Right renal pelvis (tissue), 4 donors: ENCODE results near the gene POMT1. TPM values are rescaled to one million over a fixed set of nuclear protein-coding genes. Genes with fewer than 3 reads are reported as not detected.

Experiments
- DNase-seq, 4 donors: peaks; one replicate each; pipeline ENCODE4 v3.0.0-alpha.2; 2013; ENCODE audit warnings: low read depth in 4 of 4, low spot score in 3 of 4, missing footprints in 1 of 4
- polyA plus RNA-seq, 4 donors: library from polyadenylated mRNA; unstranded; fragments of 120-200 nt; gene quantifications; one replicate each; pipeline ENCODE4 v1.2.1, GENCODE V29; 2013; ENCODE audit not compliant: insufficient read length in 4 of 4

Gene POMT1
- polyA plus RNA-seq, 4 donors = 33.4 to 38.4 (median 34.8) TPM

DNA sequence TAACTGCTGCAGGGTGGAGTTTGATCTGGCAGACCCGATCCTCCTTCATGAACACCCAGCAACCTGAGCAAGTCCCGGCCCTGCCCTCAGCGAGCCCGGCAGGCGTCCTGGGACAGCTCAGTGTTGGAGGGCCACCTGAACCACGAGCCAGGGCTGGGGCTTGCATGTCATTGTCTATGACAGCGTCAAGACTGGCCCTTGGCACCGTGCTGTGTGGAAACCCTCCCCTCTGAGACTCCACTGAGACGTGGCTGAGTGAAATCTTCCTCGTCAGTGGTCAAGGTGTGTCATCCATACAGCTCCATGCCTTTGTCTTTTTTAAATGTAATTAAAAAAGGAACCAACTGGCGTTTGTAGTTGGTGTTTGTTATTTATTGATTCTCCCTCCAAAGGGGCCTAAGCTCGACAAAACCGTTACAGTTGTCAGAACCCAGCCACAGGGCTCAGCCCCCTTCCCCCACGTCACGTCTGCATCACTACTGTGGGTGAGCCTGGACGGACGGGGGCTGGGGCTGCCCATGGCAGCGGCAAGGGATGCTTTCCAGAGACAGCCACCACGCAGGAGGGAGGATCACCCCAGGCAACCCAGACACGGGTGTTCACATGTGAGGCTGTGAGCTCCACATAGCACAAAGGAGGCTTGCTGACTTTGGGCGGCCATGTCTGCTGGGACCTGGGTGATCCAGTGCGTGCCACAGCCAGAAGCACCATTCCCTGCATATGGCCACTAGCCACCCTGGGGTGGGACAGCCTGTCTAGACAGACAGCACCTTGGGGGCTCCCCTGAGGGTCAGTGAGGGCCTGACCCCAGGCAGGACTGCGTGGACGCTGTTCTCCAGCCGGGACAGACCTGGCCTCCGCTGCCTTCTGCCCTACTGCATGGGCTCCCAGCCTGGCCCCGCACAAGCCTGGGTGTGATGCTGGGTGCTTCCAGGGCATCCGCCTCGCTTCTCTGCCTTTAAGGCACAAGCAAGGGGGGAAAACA lies 21.0 kb downstream of the POMT1 start:
- DNase-seq = no peak

DNA sequence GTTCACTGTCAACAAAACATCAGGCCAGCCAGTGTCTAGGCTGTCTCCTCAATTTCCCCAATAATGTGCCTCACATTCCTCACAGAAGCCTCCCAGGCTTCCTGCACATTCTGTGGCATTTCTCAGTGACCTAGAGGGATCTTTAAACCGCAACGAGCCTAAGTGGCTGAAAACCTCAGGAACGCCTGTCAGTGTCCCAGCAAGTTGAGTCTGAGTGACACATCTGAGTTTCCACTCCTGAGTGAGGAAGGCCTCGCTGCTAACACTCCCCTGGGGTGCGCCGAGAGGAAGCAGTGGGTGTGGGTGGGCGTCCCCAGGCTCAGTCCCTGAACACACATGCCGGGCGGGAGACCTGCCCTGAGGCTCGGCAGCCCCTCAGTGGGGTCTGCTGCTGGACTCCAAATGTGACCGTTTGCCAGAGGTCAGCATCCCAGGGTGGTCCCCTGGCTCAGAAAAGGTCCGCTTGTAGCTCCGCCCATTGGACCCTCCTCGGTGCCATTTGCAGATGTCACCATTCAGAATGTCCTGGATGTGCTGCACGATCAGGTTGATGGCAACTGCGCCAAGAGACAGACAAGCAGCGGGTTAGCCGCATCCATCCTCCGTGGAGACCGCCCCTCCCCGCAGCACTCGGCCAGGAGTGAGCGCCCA lies 22.1 kb downstream of the POMT1 start:
- DNase-seq = no peak

DNA sequence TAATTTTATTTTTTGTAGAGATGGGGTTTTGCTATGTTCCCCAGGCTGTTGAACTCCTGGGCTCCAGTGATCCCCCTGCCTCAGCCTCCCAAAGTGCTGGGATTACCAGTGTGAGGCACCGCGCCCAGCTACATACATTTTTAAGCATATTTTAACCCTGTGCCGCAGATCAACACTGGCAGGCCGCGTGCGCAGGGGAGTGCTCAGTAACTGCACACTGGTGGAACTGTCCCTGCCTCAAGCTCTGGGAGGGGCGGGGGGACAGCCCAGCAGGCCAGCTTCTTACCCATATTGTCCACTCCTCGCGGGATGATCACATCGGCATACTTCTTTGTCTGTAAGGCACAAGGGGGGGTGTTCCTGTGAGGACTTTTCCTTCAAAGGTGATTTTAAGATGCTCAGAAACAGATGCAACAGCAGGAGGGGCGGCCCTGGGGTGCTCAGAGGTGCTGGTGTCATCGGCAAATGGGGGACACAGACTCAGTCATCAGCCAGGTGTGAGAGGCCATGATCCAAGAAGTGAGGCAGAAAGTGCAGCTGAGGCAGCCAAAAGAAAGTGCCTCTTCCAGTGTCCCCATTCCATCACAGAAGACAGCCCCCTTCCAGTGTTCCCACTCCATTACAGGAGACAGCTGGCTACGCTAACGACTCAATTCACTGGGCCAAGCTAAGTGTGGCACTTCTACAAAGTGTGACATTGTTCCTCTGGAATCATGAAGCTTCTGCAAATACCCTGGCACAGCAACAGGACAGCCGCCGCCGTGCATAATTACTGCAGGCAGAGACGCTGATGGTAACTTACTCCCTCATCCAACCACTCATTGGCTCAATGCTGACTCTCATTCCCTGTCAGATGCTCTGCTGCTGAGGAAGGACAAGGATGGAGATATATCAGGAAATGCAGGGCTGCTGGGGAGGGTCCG lies 23.2 kb downstream of the POMT1 start:
- DNase-seq = no peak

DNA sequence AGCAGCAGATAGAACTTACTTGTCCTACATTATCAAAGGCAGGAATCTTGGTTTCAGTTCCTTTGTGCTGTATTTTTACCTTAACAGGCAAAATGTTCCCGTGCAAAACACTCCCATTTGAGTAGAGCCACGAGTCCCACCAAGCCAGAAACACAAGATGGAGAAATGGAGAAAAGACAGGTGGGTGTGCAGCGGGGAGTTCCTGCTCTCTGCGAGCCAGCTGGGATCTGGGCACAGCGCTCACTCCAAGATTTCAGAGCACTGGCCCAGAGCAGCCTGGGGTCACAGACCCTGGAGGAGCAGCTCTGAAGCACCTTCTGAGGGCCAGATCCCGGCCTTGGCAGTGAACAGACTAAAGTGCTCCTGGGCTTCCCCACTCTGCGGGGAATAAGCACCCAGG lies 25.5 kb downstream of the POMT1 start:
- DNase-seq = no peak

DNA sequence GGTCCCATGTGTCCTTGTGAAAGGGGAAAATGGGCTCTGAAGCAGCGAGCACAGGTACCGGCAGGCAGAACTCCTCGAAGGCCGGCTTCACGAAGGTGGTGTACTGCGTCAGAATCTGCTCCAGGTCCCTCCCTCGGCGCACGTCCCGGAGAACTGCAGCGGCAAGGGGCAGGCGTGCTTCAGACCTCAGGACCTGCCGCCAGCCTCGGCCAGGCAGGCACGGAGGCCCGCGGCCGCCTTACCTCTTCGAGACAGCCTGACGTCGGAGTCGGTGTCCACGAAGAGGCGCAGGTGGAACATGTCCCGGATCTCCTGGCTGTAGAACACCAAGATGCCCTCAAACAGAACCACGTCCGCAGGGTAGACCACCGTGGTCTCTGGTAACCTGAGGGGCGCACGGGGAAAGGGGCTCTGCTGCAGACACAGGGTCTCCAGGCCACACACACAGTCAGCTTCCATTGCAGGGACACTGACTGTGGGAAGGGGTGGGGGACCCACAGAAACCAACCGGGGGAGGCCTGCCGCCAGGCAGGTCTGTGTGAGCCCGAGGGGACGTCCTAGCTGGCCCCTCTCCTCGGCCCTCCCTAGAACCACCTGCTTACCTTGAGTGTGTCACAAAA lies 26.3 kb downstream of the POMT1 start:
- DNase-seq = no peak

DNA sequence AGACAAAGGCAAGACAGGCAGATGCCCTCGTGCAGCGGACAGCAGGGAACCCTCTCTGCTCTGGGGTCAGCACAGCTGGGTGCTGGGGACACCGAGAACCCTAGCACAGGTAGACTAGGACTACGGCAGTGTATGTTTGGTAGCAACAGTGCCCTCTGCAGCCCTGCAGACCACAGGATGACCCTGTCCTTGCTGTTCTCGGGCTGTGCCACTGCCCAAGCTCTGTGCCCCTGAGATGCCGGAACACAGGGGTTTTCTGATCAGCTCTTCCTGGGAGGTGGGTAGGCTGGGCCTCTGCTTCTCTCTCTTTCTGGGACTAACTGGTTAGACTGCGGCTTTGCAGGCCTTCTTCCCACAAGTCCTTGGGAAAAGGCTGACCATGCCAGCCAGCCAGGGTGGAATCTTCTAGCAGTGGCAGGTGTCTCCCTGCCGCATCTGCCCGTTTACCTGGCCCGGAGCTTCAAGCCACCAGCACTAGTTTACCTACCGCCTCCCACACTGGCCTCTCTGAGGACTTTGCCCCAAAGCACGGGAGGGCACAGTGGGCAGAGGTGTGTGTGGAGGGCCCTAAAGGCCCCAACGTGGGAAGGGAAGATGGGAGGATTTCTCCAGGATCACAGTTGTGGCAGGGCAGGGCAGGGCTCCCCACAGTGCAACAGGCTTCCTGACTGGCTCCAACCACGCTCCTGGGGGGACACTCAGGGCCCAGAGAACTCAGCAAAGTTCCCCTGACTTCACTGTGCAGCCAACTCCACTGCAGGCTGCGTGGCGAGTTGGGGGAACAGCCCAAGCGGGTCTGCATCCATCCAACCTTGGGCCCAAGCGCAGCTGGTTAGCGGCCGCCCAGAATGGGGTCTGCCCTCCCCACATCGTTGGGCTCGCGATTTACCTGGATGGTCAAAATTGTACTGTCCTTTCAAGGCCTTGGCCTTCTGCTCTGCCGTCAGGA lies 27.2 kb downstream of the POMT1 start:
- DNase-seq = no peak

DNA sequence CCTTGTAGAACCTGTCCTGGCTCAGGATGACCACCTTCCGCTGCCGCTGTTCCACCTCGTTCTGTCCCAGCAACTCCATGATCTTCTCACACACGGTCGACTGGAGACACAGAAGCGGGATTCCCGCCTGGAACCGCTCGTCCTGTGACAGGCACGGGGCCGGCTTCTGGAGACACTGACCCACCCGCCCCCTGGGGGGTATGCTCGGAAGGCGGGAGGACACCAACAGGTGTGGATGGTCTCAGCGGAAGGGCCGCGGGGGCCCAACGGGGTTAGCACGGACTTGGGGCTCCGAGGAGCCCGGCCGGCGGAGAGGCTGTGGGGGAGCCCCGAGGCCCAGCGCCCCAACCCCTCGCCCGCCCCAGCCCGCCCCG lies 27.8 kb downstream of the POMT1 start:
- DNase-seq = no peak

DNA sequence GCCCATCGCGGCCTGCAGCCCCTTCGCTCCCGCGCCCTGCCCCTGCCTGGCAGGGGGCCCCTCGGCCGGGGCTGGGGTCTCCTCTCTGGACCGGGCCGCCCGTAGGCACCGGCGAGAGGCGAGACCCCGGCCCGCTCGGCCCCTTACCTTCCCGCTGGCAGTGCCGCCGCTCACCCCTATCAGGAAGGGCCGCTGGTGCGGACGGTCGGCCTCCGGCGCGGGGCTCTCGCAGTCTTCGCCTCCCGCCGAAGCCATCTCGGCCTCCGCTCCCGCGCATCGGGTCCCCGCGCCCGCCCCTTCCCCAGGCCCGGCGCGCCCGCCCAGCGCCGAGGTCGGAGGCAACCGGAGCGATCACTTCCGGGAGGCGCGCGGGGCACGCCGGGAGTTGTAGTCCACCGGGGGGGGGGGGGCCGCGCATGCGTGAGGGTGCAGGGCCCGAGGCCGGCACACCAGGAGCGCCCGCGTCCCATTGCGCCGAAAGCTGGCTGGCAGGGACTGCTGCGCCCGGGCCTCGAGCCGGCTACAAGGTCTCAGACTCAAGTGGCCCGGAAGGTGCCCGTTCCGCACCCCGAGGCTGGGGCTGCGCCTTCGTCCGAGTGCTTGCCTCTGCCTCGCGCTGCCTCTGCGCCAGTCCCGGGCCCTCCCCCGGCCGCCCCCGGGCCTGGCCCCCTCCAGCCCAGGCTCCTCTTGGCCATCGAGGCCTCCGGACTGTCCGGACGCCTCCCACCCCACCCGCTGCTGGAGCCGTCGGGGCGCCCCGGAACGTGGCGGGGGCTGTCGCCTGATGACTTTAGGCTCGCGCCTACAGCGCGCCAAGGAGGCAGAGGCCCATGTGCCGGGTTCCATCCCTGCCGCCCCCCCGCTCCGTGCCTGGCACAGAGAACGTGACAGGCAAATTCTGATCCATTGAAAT lies 28.5 kb downstream of the POMT1 start, which contains the start of gene UCK1:
UCK1 (minus strand) TSS at position 344 of the 913 bp plus-strand sequence; CDS start at position 255, 89 bp downstream.
- DNase-seq = peak; percentile 68 to 78 (median 72)

DNA sequence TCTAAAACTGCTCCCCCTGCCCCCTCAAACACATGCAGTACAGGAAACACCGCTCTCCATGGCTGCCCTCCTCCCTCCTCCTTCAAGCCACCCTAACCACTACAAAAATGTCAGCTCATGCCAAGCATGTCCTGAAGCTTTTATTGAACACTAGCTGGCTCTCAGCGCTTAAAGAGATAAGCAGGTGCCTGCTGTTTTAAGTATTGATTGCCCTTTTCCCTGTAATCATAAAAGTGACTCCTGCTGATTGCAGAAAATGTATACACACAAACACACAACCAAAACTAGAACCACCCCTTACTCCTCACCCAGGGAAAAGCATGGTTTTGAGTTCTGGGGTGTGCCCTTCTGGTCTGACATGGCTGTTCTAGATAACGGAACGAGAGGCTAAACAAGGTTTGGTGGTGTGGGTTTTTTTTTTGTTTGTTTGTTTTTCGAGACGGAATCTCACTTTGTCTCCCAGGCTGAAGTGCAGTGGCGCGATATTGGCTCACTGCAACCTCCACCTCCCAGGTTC lies 32.1 kb downstream of the POMT1 start:
- DNase-seq = no peak

DNA sequence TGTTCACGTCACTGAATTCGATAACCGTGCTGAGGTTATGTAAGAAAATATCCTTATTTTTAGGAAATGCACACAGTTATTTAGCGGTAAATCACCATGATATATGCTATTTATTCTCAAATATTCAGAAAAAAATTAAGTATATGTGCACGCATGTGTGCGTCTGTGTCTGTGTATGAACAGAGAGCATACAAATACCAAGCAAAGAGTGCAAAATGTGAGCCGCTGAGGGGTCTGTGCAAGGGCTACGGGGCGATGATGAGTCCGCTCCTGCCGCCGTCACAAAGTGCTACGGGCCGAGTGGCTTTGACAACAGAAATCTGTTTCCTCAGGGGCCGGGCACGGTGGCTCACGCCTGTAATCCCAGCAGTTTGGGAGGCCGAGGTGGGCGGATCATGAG lies 35.2 kb downstream of the POMT1 start:
- DNase-seq = no peak

DNA sequence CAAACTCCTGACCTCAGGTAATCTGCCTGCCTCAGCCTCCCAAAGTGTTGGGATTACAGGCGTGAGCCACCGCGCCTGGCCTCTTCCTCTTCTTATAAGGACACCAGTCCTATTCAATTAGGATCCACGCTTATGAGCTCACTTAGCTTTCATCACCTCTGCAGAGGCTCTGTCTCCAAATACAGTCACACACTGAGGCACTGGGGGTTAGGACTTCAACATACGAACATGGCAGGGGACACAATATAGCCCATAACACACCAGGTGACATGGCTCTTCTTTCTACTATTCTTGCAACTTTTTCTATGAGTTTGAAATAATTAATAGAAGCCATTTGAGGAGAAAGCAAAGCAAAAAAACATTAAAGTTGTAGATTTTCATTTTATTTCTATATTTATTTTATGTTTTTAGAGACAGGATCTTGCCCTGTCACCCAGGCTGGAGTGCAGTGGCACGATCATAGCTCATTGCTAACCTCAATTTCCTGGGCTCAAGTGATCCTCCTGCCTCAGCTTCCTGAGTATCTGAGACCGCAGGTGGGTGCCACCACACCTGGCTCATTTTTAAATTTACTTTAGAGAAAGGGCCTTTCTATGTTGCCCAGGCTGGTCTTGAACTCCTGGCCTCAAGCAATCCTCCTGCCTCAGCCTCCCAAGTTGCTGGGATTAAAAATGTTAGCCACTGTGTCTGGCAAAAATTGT lies 36.7 kb downstream of the POMT1 start:
- no peak for DNase-seq

DNA sequence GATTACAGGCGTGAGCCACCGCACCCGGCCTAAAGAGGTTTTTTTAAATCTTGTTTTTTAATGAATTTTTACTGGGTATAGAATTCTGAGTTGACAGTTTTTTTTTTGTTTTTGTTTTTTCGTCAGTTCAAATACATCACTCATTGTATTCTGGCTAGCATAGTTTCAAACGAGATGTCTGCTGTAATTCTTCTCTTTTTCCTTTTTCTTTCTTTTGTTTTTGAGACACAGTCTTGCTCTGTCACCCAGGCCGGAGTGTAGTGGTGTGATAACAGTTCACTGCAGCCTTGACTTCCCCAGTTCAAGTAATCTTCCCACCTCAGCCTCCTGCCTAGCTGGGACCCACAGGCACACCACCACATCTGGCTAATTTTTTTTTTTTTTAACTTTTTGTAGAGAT lies 40.4 kb downstream of the POMT1 start:
- DNase-seq = no peak

DNA sequence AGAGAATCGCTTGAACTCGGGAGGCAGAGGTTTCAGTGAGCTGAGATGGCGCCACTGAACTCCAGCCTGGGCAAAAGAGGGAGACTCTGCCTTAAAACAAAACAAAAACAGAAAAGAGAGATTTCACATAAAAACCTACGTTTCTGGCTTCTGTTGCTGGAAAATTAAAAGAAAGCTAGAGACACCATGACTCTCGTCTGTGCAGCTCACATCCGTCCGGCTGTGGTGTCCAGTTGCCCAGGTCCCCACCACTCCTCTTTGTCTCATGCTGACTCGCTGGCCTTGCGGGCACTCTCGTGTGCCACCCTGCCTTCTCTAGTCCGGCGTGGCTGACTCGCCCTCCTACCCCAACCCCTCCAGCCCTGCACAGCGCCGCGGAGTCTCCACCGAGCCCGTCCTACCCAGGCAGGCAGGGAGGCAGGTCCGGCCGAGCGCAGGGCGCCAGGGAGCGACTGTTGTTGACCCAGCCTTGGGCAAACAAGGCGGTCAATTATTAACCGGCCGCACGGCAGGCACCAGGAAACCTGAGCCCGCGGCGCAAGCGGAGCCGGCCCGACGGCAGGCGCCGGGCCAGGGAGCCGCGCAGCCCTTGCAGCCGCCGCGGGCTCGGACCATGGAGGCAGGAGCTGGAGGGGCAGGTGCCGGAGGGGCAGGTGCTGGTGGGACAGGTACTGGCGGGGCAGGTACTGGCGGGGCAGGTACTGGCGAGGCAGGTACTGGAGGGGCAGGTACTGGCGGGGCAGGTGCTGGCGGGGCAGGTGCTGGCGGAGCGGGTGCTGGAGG lies 42.5 kb downstream of the POMT1 start, which contains the start of gene PRRT1B:
PRRT1B (plus strand) TSS at position 521 of the 783 bp plus-strand sequence; CDS start at position 614, 93 bp downstream.
- DNase-seq = peak; percentile 59 to 78 (median 68)

DNA sequence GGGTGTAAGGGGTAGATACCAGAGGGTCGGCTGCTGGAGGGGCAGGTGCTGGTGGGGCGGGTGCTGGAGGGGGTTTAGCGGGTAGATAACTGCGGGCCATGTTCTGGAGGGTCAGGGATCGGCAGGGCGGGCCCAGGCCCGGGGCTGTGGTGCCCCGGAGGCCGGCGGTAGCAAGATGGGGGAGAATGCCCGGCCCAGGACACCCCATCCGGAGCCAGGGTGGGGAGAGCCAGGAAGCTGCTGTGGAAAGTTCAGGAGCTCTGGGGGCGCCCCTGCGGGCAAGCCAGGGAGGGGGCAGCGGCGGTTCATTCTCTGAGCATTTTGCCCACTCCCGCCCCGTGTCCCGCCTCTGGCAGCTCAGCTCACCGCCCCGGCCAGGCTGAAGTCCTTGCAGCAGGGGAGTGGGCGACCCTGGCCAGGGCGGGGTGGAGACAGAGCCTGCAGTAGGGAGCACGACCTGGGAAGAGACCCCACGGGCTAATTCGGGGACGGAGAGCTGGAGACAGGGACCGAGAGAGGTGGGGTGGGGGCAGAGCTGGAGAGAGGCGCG lies 43.1 kb downstream of the POMT1 start:
- no peak for DNase-seq

DNA sequence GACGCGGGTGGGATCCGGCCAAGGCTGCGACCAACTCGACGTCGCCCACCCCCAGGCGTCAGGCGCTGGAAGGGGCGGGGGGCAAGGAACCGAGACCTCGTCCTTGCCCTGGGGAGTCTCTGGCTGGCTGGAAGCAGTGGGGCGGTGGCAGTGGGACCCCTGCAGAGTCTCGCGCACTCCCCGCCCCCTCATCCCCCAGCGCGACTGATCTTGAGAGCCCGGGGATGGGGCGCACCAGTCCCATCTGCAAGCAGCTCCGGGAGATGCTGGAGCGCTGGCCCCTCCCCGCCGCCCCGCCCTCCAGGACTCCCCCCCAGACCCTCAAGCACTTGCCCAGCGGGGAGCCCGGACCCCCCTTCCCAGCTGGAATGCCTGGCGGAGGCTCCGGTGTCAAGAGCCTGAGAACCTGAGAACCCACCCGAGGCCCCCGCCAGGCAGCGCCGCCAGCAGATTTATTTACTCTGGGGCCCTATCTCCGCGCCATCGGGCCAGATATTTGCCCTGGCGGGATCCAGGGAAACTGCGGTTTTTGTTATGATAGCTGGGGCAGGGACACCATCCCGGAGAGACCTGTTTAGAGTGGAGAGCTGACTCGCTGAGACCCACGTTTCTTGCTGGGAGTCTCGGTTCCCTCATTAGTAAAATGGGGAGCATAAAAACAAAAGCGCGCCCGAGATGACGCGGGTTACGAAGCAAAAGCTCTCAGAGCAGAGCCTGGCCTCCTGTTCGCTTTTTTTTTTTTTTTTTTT lies 43.8 kb downstream of the POMT1 start:
- DNase-seq = peak in 1 of 4 donors; percentile 58
